ENCODE results near the gene NXT1. TPM values are rescaled to one million over a fixed set of nuclear protein-coding genes. Genes with fewer than 3 reads are reported as not detected.

NXT1 gene
- total RNA-seq, 4 donors from 2014 or later: 16.5 to 43.4 (median 22.8) TPM

DNA sequence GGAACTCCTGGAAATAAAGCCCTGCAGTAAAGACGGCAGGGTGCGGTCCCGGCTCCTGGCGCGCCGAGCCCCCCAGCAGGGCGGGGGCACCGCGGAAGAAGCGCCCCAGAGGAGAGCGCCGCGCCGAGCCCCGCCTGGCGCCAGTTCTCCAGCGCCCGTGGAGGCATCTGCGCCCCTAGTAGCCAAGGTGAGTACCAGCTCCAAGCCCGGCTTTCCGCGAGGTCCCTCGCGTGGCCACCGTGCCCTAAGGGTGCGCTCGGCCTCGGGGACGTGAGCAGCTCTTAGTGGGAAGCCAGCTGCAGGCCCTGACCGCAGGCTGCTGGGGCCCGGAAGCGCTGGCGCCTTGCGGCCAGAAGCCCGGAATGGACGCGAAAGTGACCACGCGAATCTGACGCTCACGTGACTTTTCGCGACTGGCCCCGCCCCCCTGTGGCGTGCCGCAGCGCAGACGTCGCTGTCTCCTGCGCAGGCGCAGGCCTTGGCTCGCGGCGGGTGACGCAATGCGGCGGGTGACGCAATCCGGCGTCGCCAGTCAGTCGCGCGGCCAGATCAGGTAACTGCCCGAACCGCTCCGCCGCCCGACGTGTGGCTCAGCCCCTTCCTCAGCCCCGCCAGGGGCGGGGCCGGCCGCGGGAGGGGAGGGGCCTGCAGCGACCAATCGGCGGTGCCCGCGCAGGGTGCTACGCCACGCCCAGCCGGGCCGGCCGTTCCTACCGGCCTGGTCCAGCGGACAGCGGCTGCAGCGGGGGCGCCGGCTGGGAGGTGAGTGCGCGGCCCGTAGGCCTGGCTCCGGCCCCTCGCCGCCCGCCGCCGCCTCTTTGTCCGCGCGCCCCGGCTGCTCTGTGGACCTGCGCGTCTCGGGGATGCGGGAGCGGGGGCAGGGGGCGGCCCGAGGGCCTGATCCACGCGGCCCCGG, 11.1 kb downstream of the NXT1 start, which contains the start of gene GZF1:
GZF1 (plus strand) TSS at position 707 of the 916 bp plus-strand sequence. CDS start 2,202 bp downstream, outside the sequence.
- TF ChIP-seq POLR2A (IDR thresholded peaks at IDR 0.05) (peak; percentile 99), EP300 (IDR thresholded peaks at IDR 0.05; ENCODE audit: low read depth) (peak; percentile 74), CTCF (IDR thresholded peaks at IDR 0.05) (peak in 2 of 5 experiments; percentile 22 to 58), POLR2AphosphoS5 (IDR thresholded peaks at IDR 0.05) (peak; percentile 98 to 99 (median 99))
- Histone ChIP-seq H3K9me3 (no peaks in the 10 kb centered on the region), H3K4me3 (peak within 1 kb of the TSS; percentile 80 to 91 (median 83)), H3K27ac (peak within 1 kb of the TSS; percentile 98 to 100 (median 99)), H3K4me1 (peaks cover 15 to 60% (median 46%) of the 10 kb centered on the region in 4 donors), H3K36me3 (peaks cover 0 to 4% (median 0%) of the 10 kb centered on the region in 4 donors), H3K27me3 (no peaks in the 10 kb centered on the region)
- intact Hi-C loops (cut with DNase I; ENCODE audit: low total_unique reads) (loop anchor here (10.0 kb wide), 1 partner anchor 53 kb away; no protein-coding TSS in a partner anchor), in situ Hi-C loops (cut with MboI; ENCODE audit: low pct_ligation_motif_present in 1 of 4, low pct_unique_long_range_greater_than_20kb in 1 of 4, low sequenced_read_pairs in 3 of 4) (no loop called here)
- WGBS, 2 donors (ENCODE audit: low coverage in 1 of 2): 0% methylated on average over 82 of the region's 114 CpGs; no CpG with 5 or more reads in 1 of the 2 donors
- DNase-seq: peak; percentile 99

DNA sequence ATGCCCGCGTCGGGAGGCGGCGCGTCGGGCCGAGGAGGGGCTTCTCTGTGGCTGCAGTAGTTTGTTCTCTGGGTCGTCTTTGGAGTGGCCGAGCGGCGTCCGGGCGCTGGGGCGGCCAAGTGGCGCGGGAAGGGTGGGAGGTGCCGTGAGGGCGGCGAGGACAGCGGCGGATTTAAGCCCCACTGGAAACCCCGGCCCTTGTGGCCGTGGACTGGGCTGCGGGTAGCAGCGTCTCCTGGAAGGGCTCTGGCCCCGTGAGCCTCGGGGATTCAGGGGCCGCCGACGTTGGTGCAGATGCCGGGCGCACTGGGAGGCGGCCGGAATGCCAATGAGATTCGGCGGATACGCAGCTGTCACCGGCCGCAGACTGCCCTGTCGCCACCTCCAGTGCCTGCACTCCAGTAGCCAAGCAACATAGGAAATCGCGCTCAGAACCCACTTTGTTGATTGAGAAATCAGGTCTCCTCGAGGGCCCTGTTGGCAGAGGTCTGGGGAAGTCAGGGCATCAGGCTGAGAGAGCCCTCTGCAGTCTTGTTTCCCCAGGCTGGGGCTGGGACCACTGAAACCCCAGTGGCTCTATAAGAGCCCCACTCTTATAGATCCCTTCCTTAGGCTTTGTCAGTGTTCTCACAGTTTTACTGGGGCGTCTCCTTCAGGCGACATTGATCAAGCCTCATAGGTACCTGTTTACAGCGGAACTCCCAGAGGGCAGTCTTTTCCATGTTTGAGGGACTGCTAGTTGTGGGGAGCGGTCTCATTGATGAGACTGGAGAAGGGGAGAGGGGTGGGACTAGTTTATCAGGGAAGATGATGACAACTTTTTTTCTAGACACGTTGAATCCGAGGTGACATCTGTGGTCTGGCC, 12.0 kb downstream of the NXT1 start:
- TF ChIP-seq CTCF (IDR thresholded peaks at IDR 0.05) (peak in 1 of 5 experiments; percentile 5), POLR2AphosphoS5 (IDR thresholded peaks at IDR 0.05) (no peak), POLR2A (IDR thresholded peaks at IDR 0.05) (peak; percentile 8)
- H3K9me3 ChIP-seq: no peaks in the 10 kb centered on the region
- peak overlapping the region; percentile 74 to 91 (median 82) for H3K4me3 ChIP-seq
- DNase-seq: peak; percentile 45
- peak overlapping the region; percentile 98 to 100 (median 99) for H3K27ac ChIP-seq
- peaks cover 15 to 61% (median 40%) of the 10 kb centered on the region in 4 donors for H3K4me1 ChIP-seq
- H3K27me3 ChIP-seq: no peaks in the 10 kb centered on the region
- in situ Hi-C loops (cut with MboI; ENCODE audit: low pct_ligation_motif_present in 1 of 4, low pct_unique_long_range_greater_than_20kb in 1 of 4, low sequenced_read_pairs in 3 of 4): no loop called here
- peaks cover 0 to 4% (median 0%) of the 10 kb centered on the region in 4 donors for H3K36me3 ChIP-seq
- intact Hi-C loops (cut with DNase I; ENCODE audit: low total_unique reads): loop anchor here (10.0 kb wide), 1 partner anchor 52 kb away; no protein-coding TSS in a partner anchor
- WGBS, 2 donors (ENCODE audit: low coverage in 1 of 2): 6 to 57% methylated on average over 4 to 50 of the region's 50 CpGs

DNA sequence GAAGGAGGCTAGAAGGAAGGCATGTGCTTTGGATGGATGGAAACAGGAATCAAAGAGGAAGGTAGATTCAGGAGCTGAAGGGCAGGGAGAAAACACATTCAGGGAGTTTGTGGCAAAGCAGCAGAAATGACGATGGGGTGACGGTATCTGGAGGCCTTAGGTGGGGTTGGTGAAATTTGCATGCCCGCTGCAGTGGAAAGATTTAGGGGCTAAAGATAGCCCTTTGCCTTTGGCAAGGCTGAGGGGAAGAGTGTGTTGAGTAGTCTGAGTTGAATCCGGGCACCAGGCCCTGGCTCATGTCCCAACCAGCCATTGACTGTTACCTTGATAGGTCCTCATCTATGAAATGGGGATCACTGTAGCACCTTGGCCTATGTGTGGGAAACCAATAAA, 12.7 kb downstream of the NXT1 start:
- Histone ChIP-seq H3K27me3 (no peaks in the 10 kb centered on the region), H3K4me1 (peaks cover 15 to 61% (median 40%) of the 10 kb centered on the region in 4 donors), H3K4me3 (peak overlapping the region in 1 of 4 donors; percentile 83), H3K9me3 (no peaks in the 10 kb centered on the region), H3K36me3 (peaks cover 0 to 4% (median 0%) of the 10 kb centered on the region in 4 donors), H3K27ac (peak overlapping the region; percentile 98 to 100 (median 99))
- WGBS, 2 donors (ENCODE audit: low coverage in 1 of 2): 62 to 87% methylated on average over 3 to 4 of the region's 4 CpGs
- in situ Hi-C loops (cut with MboI; ENCODE audit: low pct_ligation_motif_present in 1 of 4, low pct_unique_long_range_greater_than_20kb in 1 of 4, low sequenced_read_pairs in 3 of 4): no loop called here
- TF ChIP-seq CTCF (IDR thresholded peaks at IDR 0.05) (no peak), POLR2A (IDR thresholded peaks at IDR 0.05) (no peak), EP300 (IDR thresholded peaks at IDR 0.05; ENCODE audit: low read depth) (no peak), POLR2AphosphoS5 (IDR thresholded peaks at IDR 0.05) (no peak)
- intact Hi-C loops (cut with DNase I; ENCODE audit: low total_unique reads): loop anchor here (10.0 kb wide), 1 partner anchor 52 kb away; no protein-coding TSS in a partner anchor
- DNase-seq: no peak

Data from transverse colon (tissue), 4 donors.